Epithelial cell of umbilical artery (primary cell): Measurements from ENCODE around the gene UGT3A2. TPM values are rescaled to one million over a fixed set of nuclear protein-coding genes. Genes with fewer than 3 reads are reported as not detected.

ENCODE experiments used
- total RNA-seq: library from RNA; depleted of rRNA; stranded (reverse); fragments of >200 nt; gene quantifications from 2 replicates; pipeline ENCODE4 v1.2.3, GENCODE V29; 2014

The UGT3A2 gene
- not detected in 2 replicates for total RNA-seq

GRCh38 chr5:36066540-36067210, at the start of gene UGT3A2:
Gene UGT3A2, minus strand, starts transcription at chr5:36066882. Its CDS starts 93 bp downstream, at chr5:36066789.

GRCh38 chr5:35990941-35991611, 75.6 kb downstream of the UGT3A2 start, which contains the start of gene UGT3A1:
Gene UGT3A1, minus strand, starts transcription at chr5:35991390. Its CDS starts 150 bp downstream, at chr5:35991240.

Other genes starting within 250 kb of the UGT3A2 start
- gene IL7R, start 210.0 kb downstream of the UGT3A2 start, total RNA-seq, result 1.3 and 5.5 TPM in 2 replicates
- gene CAPSL, start 128.3 kb downstream of the UGT3A2 start, total RNA-seq, result not detected in 2 replicates
- gene UGT3A1, start 75.5 kb downstream of the UGT3A2 start, total RNA-seq, result not detected in 2 replicates
- gene LMBRD2, start 85.0 kb upstream of the UGT3A2 start, total RNA-seq, result 5.5 and 7.9 TPM in 2 replicates
- 28.6 and 42.2 TPM in 2 replicates for gene SKP2, start 85.2 kb upstream of the UGT3A2 start, total RNA-seq
- 18.5 and 25.1 TPM in 2 replicates for gene NADK2, start 175.0 kb upstream of the UGT3A2 start, total RNA-seq
- not detected in 2 replicates for gene RANBP3L, start 235.0 kb upstream of the UGT3A2 start, total RNA-seq